Memory B cell (primary cell): ENCODE data around the gene SH3BP5L.
A peak's percentile ranks its signal among the peaks of the same experiment; 100 is the strongest.
"Not testable (repeated sequence)": the region's sequence is repeated elsewhere in the genome, so short reads cannot be mapped to it uniquely, and the experiment has no call there.

Source experiments
- ATAC-seq: fragments of 150-1000 bp; cut with Tn5 transposase; 2 replicates; pipeline ENCODE4 v1.10.0; 2021; ENCODE audit warnings: low read depth, mild to moderate bottlenecking, moderate library complexity
- DNase-seq, 2 donors: peaks; one replicate each; pipeline ENCODE4 v3.0.0; 2022; ENCODE audit warnings: low spot score in 2 of 2
- H3K27ac Mint-ChIP-seq: one replicate; pipeline ENCODE4 v1.8.0; 2022; ENCODE audit warnings: mild to moderate bottlenecking, moderate library complexity, mixed read lengths
- H3K27me3 Mint-ChIP-seq: one replicate; pipeline ENCODE4 v1.8.0; 2022; ENCODE audit warnings: mixed read lengths
- H3K36me3 Mint-ChIP-seq: one replicate; pipeline ENCODE4 v1.8.0; 2022; ENCODE audit warnings: mild to moderate bottlenecking, mixed read lengths
- H3K4me1 Mint-ChIP-seq: one replicate; pipeline ENCODE4 v1.8.0; 2022; ENCODE audit warnings: mixed read lengths
- H3K4me3 Mint-ChIP-seq: one replicate; pipeline ENCODE4 v1.8.0; 2022; ENCODE audit warnings: mild to moderate bottlenecking, moderate library complexity, mixed read lengths
- H3K9me3 Mint-ChIP-seq: one replicate; pipeline ENCODE4 v1.8.0; 2022; ENCODE audit warnings: mixed read lengths

Gene SH3BP5L

GRCh38 chr1:248802454-248802853 is 23.3 kb downstream of the SH3BP5L start:
- Mint-ChIP-seq H3K27ac (no peak overlapping the region), H3K4me3 (no peak overlapping the region), H3K9me3 (peaks cover 14% of the 10 kb centered on the region), H3K36me3 (peaks cover 16% of the 10 kb centered on the region), H3K27me3 (no peaks in the 10 kb centered on the region), H3K4me1 (peaks cover 40% of the 10 kb centered on the region)
- ATAC-seq (no peak), DNase-seq (no peak)

DNA sequence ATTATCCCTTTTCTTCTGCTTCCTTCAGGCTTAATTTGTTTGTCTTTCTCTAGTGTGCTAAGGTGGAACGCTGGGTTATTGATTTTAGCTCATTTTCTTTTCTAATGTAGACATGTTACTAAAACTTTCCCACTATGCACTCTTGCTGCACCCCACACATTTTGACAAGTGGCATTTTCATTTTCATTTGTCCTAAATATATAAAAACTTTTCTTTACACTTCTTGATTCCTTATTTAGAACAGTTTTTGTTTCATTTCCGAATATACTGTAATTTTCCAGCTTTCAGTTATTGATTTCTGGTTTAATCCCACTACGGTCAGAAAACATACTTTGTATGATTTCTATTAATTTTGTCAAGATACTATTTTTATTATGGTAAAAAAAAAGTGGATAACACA is 25.3 kb downstream of the SH3BP5L start:
- Mint-ChIP-seq H3K27me3 (no peaks in the 10 kb centered on the region), H3K36me3 (peaks cover 21% of the 10 kb centered on the region), H3K27ac (no peak overlapping the region), H3K9me3 (peaks cover 22% of the 10 kb centered on the region), H3K4me3 (no peak overlapping the region), H3K4me1 (peaks cover 24% of the 10 kb centered on the region)
- ATAC-seq: no peak
- no peak for DNase-seq

GRCh38 chr1:248798791-248799190 is 26.9 kb downstream of the SH3BP5L start:
- DNase-seq (no peak), ATAC-seq (no peak)
- H3K27ac Mint-ChIP-seq: no peak overlapping the region
- H3K9me3 Mint-ChIP-seq: peaks cover 25% of the 10 kb centered on the region
- H3K27me3 Mint-ChIP-seq: no peaks in the 10 kb centered on the region
- no peak overlapping the region for H3K4me3 Mint-ChIP-seq
- H3K4me1 Mint-ChIP-seq: peaks cover 17% of the 10 kb centered on the region
- peaks cover 26% of the 10 kb centered on the region for H3K36me3 Mint-ChIP-seq

- not testable (repeated sequence) for H3K4me3 Mint-ChIP-seq, DNase-seq, H3K27me3 Mint-ChIP-seq, ATAC-seq, H3K27ac Mint-ChIP-seq
- H3K4me1 Mint-ChIP-seq: peaks cover 20% of the 10 kb centered on the region
- H3K9me3 Mint-ChIP-seq: peaks cover 17% of the 10 kb centered on the region
- H3K36me3 Mint-ChIP-seq: peaks cover 18% of the 10 kb centered on the region
Measured at GRCh38 chr1:248794663-248795062, 31.1 kb downstream of the SH3BP5L start.

- H3K4me1 Mint-ChIP-seq: peaks cover 20% of the 10 kb centered on the region
- ATAC-seq (no peak), DNase-seq (no peak)
- H3K27me3 Mint-ChIP-seq: no peaks in the 10 kb centered on the region
- H3K27ac Mint-ChIP-seq: peak overlapping the region; percentile 90
- H3K36me3 Mint-ChIP-seq: peaks cover 16% of the 10 kb centered on the region
- H3K4me3 Mint-ChIP-seq: no peak overlapping the region
- peaks cover 15% of the 10 kb centered on the region for H3K9me3 Mint-ChIP-seq
Measured at GRCh38 chr1:248793592-248793991, 32.1 kb downstream of the SH3BP5L start.

DNA sequence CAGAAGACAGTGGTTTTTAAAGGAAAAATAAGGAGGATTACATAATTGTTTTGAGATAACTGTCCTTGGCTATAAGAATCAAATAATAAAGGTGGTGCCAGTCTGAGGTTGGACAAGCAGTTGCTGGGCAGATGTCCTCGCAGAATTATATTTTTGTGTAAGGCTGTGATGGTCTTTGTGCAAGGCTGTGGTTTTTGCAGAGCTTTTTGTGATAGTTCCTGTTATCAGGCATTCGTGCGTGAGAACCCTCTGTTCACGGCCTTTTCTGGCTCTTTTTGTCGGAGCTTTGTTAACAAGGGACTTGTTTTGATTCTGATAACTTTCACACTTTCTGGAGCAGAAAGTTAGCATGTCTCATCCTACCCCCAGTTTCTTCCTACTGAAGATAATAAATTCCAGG is 33.4 kb downstream of the SH3BP5L start:
- peaks cover 12% of the 10 kb centered on the region for H3K9me3 Mint-ChIP-seq
- H3K4me1 Mint-ChIP-seq: peaks cover 20% of the 10 kb centered on the region
- H3K27me3 Mint-ChIP-seq: no peaks in the 10 kb centered on the region
- peak; percentile 95 for ATAC-seq
- H3K4me3 Mint-ChIP-seq: peak overlapping the region; percentile 54
- H3K36me3 Mint-ChIP-seq: peaks cover 13% of the 10 kb centered on the region
- peak in 1 of 2 donors; percentile 23 for DNase-seq
- peak overlapping the region; percentile 90 for H3K27ac Mint-ChIP-seq

- H3K27ac Mint-ChIP-seq: no peak overlapping the region
- ATAC-seq: no peak
- H3K4me1 Mint-ChIP-seq: peaks cover 26% of the 10 kb centered on the region
- H3K36me3 Mint-ChIP-seq: peaks cover 9% of the 10 kb centered on the region
- H3K4me3 Mint-ChIP-seq: no peak overlapping the region
- no peaks in the 10 kb centered on the region for H3K27me3 Mint-ChIP-seq
- DNase-seq: no peak
- H3K9me3 Mint-ChIP-seq: peaks cover 6% of the 10 kb centered on the region
Measured at GRCh38 chr1:248791010-248791409, 34.7 kb downstream of the SH3BP5L start.

- Mint-ChIP-seq H3K4me1 (peaks cover 29% of the 10 kb centered on the region), H3K4me3 (no peak overlapping the region), H3K27me3 (no peaks in the 10 kb centered on the region), H3K27ac (no peak overlapping the region), H3K36me3 (peaks cover 6% of the 10 kb centered on the region), H3K9me3 (peaks cover 4% of the 10 kb centered on the region)
- ATAC-seq (no peak), DNase-seq (no peak)
Measured at GRCh38 chr1:248790456-248790855, 35.3 kb downstream of the SH3BP5L start.

- not testable (repeated sequence) for H3K27me3 Mint-ChIP-seq, H3K27ac Mint-ChIP-seq, ATAC-seq, DNase-seq, H3K9me3 Mint-ChIP-seq, H3K36me3 Mint-ChIP-seq, H3K4me3 Mint-ChIP-seq
- peaks cover 32% of the 10 kb centered on the region for H3K4me1 Mint-ChIP-seq
Measured at GRCh38 chr1:248789337-248789736, 36.4 kb downstream of the SH3BP5L start.

DNA sequence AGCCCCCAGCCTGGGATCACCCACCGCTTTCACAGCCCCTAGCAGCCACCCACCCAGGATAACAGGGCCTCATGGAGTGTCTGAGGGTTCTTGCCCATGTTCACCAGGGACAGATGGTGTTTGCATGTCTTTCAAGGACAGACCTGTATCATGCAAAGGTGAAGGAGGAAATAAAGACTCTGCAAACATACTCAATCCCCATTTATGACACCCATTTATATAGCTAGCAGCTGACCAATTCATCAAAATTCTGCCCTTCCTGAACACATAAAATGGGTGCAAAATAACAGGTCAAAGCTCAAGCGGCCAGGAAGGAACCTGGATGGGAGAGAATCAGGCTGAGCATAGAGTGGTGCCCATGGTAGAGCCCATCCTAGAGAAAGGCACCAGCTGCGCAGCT is 37.4 kb downstream of the SH3BP5L start:
- ATAC-seq: no peak
- Mint-ChIP-seq H3K36me3 (no peaks in the 10 kb centered on the region), H3K27me3 (no peaks in the 10 kb centered on the region), H3K4me1 (peaks cover 30% of the 10 kb centered on the region), H3K4me3 (no peak overlapping the region), H3K9me3 (no peaks in the 10 kb centered on the region), H3K27ac (no peak overlapping the region)
- DNase-seq: no peak

DNA sequence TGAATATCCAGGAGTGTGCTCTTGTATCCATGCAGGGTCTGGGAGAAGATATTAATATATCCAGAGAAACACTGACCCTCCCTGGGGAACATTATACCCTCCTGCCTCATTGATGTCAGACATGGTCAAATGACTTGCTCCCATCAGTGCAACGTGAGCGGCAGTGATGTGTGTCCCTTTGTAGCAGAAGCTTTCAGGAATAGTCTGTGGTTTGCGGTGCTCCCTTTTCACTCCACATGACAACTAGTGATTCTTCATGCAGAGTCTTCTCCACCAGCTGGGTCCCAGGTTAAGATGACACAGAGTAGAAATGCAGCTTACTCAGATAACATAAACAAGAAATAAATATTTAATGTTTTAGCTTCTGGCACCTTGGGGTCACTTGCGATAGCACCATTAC is 38.3 kb downstream of the SH3BP5L start:
- DNase-seq: no peak

GRCh38 chr1:248786156-248786555 is 39.6 kb downstream of the SH3BP5L start:
- H3K4me3 Mint-ChIP-seq: no peak overlapping the region
- DNase-seq (no peak), ATAC-seq (peak; percentile 60)
- H3K9me3 Mint-ChIP-seq: peaks cover 2% of the 10 kb centered on the region
- peaks cover 26% of the 10 kb centered on the region for H3K4me1 Mint-ChIP-seq
- peak overlapping the region; percentile 25 for H3K27ac Mint-ChIP-seq
- H3K27me3 Mint-ChIP-seq: no peaks in the 10 kb centered on the region
- peaks cover 3% of the 10 kb centered on the region for H3K36me3 Mint-ChIP-seq

More for the DNA sequence above, 38.3 kb downstream of the SH3BP5L start:
- Mint-ChIP-seq H3K4me1 (peaks cover 33% of the 10 kb centered on the region), H3K27me3 (no peaks in the 10 kb centered on the region), H3K36me3 (no peaks in the 10 kb centered on the region), H3K4me3 (no peak overlapping the region), H3K27ac (no peak overlapping the region), H3K9me3 (no peaks in the 10 kb centered on the region)
- ATAC-seq: no peak

GRCh38 chr1:248783367-248783766 is 42.3 kb downstream of the SH3BP5L start:
- ATAC-seq (no peak), DNase-seq (no peak)
- Mint-ChIP-seq H3K27me3 (no peaks in the 10 kb centered on the region), H3K9me3 (peaks cover 2% of the 10 kb centered on the region), H3K4me3 (no peak overlapping the region), H3K4me1 (peaks cover 23% of the 10 kb centered on the region), H3K27ac (no peak overlapping the region), H3K36me3 (peaks cover 4% of the 10 kb centered on the region)

DNA sequence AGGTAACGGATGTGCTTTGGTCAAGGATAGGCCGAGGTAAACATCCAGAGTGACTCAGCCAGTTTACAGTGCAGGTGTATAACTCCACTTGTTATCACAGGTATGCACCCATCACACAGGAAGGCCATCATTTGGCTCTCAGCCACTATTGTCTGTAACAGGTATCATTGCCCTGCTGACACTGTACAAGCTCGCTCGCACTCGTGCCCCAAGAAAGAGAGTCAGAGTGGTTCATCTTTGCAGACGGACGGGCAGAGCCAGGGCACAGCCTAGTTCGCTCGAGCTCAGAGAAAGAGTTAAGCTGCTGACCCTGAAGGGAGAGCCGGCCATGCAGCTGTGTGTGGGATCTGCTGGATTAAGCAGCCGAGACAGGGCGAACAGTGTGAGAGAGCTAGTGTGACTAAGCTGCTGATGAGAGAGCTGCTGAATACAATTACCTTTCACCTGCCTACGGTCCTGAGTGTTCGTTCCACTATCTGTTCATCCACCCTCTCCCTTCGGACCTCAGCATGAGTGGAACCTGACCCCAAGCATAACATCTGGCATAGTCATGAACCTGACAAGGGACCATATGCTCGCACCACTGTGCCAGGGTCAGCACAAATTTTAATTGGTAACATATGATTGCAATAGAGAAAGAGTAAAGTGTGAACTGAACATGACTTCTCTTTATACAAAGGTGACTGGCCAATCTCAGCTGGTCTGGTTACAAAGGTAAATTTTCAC is 43.1 kb downstream of the SH3BP5L start:
- no peak overlapping the region for H3K27ac Mint-ChIP-seq
- H3K9me3 Mint-ChIP-seq: peaks cover 2% of the 10 kb centered on the region
- ATAC-seq (no peak), DNase-seq (no peak)
- peaks cover 6% of the 10 kb centered on the region for H3K36me3 Mint-ChIP-seq
- no peak overlapping the region for H3K4me3 Mint-ChIP-seq
- peaks cover 23% of the 10 kb centered on the region for H3K4me1 Mint-ChIP-seq
- H3K27me3 Mint-ChIP-seq: no peaks in the 10 kb centered on the region

- H3K9me3 Mint-ChIP-seq: peaks cover 6% of the 10 kb centered on the region
- DNase-seq (no peak), ATAC-seq (no peak)
- no peak overlapping the region for H3K4me3 Mint-ChIP-seq
- H3K4me1 Mint-ChIP-seq: peaks cover 15% of the 10 kb centered on the region
- H3K27me3 Mint-ChIP-seq: peaks cover 1% of the 10 kb centered on the region
- peaks cover 13% of the 10 kb centered on the region for H3K36me3 Mint-ChIP-seq
- H3K27ac Mint-ChIP-seq: no peak overlapping the region
Measured at GRCh38 chr1:248779350-248779749, 46.4 kb downstream of the SH3BP5L start.
